GM12801 (cell line): Measurements from ENCODE around the gene CCR6.

Experiments
- CTCF ChIP-seq: IDR thresholded peaks from one replicate; pipeline ENCODE4 v1.5.1; 2011; ENCODE audit warnings: control low read depth; ENCODE audit not compliant: insufficient read length; ENCODE audit errors: extremely low read depth

The CCR6 gene

GRCh38 chr6:167100241-167100674 is 22.6 kb upstream of the CCR6 start:
- no peak for TF ChIP-seq CTCF

GRCh38 chr6:167102318-167102717 is 20.6 kb upstream of the CCR6 start:
- no peak for TF ChIP-seq CTCF

- TF ChIP-seq CTCF = no peak
Measured at GRCh38 chr6:167103041-167103891, 19.6 kb upstream of the CCR6 start.

GRCh38 chr6:167104388-167104787 is 18.5 kb upstream of the CCR6 start:
- no peak for TF ChIP-seq CTCF

- TF ChIP-seq CTCF = no peak
Measured at GRCh38 chr6:167105060-167105459, 17.8 kb upstream of the CCR6 start.

GRCh38 chr6:167106406-167106805 is 16.5 kb upstream of the CCR6 start:
- no peak for TF ChIP-seq CTCF

GRCh38 chr6:167107787-167108186 is 15.1 kb upstream of the CCR6 start:
- no peak for TF ChIP-seq CTCF
